Measurements from ENCODE around the gene PRKG1. TPM values are rescaled to one million over a fixed set of nuclear protein-coding genes. Genes with fewer than 3 reads are reported as not detected.

PRKG1 gene
- total RNA-seq, 1 experiment from 2014 or later, result 7.4 TPM

DNA sequence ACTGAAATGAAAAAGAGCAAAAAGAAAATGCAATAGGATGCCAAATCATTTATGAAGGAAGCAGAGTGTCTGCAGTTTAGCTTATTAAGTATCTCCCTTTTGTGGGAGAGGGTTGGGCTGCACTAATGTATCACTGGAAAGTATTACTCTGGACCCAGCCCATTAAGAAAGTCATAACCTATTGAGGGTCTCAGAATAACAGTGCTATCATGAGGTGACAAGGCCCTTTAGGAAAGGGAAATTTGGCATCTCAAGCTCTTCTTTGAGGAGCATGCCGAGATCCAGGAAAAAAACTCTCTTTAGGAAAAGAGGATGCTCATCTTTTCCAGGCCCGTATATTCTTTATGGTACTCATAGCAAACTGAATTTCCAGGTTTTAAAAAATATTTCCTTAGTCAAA lies 114.6 kb downstream of the PRKG1 start:
- no peak for ATAC-seq
- Histone ChIP-seq H3K4me3 (ENCODE audit: low read length) (no peak overlapping the region), H3K9me3 (ENCODE audit: low read length) (no peaks in the 10 kb centered on the region), H4K20me1 (ENCODE audit: low read length) (no peaks in the 10 kb centered on the region), H3K9ac (ENCODE audit: low read length) (no peak overlapping the region), H3K4me1 (ENCODE audit: insufficient read depth, low read length) (no peaks in the 10 kb centered on the region), H3K4me2 (ENCODE audit: low read length) (no peak overlapping the region), H2AFZ (ENCODE audit: low read length) (no peak overlapping the region), H3K79me2 (ENCODE audit: low read length) (no peaks in the 10 kb centered on the region), H3K36me3 (ENCODE audit: low read depth, low read length) (no peaks in the 10 kb centered on the region), H3F3A (ENCODE audit: low read length, unreplicated experiment) (no peaks in the 10 kb centered on the region), H3K27me3 (ENCODE audit: low read length) (no peaks in the 10 kb centered on the region), H3K9me2 (replicated peaks; ENCODE audit: low read length) (no peaks in the 10 kb centered on the region), H3K27ac (ENCODE audit: low read length) (no peak overlapping the region)
- BruUV-seq (replicated peaks), result no TSS peak
- intact Hi-C loops (cut with micrococcal nuclease), result no loop called here
- TF ChIP-seq, protein P1, sequence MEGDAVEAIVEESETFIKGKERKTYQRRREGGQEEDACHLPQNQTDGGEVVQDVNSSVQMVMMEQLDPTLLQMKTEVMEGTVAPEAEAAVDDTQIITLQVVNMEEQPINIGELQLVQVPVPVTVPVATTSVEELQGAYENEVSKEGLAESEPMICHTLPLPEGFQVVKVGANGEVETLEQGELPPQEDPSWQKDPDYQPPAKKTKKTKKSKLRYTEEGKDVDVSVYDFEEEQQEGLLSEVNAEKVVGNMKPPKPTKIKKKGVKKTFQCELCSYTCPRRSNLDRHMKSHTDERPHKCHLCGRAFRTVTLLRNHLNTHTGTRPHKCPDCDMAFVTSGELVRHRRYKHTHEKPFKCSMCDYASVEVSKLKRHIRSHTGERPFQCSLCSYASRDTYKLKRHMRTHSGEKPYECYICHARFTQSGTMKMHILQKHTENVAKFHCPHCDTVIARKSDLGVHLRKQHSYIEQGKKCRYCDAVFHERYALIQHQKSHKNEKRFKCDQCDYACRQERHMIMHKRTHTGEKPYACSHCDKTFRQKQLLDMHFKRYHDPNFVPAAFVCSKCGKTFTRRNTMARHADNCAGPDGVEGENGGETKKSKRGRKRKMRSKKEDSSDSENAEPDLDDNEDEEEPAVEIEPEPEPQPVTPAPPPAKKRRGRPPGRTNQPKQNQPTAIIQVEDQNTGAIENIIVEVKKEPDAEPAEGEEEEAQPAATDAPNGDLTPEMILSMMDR (conservative IDR thresholded peaks at IDR 0.05; ENCODE audit: low read depth, low read length), result no peak
- TF ChIP-seq EZH2phosphoT487 (IDR thresholded peaks at IDR 0.05; ENCODE audit: borderline replicate concordance, low read length) (no peak), EZH2 (IDR thresholded peaks at IDR 0.05; ENCODE audit: low read length, unreplicated experiment) (no peak)
- DNase-seq, result no peak
- POLR2A ChIA-PET (ENCODE audit: unreplicated experiment), result interaction anchor here (0.7 kb wide), 1 partner anchor 398 kb away, joined by 3 read pairs; no protein-coding TSS in a partner anchor
- CTCF ChIA-PET, result no interaction called here

DNA sequence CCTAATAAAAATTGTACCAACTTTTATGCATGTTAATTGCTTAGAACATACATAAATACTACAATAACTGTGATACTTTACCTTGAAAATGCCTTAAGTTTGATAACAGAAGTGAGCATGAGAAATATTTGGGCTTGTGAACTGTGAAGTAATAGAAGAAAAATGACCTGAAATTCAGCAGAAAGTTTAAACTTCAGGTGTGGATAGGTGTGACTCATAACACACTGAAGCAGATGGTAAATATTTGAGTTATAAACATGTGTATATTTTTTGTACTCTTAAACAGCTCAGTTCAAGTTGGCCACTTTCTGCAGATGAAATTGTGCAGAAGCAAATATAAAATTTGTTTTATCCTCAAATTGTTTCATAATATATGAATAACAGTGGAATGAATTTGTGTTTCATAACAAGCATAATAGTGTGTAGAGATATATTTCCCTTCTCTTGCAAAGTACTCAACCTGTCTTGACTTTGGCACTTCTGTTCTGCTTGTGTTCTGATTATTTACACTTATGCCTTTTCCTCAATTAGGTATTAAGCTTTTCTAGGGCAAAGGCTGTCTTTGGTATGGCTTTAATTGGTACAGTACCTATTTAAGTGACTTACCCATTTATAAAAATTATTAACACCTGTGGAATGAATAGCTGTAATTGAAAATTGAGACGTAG lies 122.4 kb downstream of the PRKG1 start:
- no TSS peak for BruUV-seq (replicated peaks)
- DNase-seq, result peak; percentile 81
- Histone ChIP-seq H3K4me3 (ENCODE audit: low read length) (no peak overlapping the region), H2AFZ (ENCODE audit: low read length) (no peak overlapping the region), H3K79me2 (ENCODE audit: low read length) (no peaks in the 10 kb centered on the region), H3F3A (ENCODE audit: low read length, unreplicated experiment) (no peaks in the 10 kb centered on the region), H3K27me3 (ENCODE audit: low read length) (no peaks in the 10 kb centered on the region), H3K27ac (ENCODE audit: low read length) (no peak overlapping the region), H3K4me2 (ENCODE audit: low read length) (peak overlapping the region; percentile 36), H3K4me1 (ENCODE audit: insufficient read depth, low read length) (peaks cover 21% of the 10 kb centered on the region), H3K9ac (ENCODE audit: low read length) (no peak overlapping the region), H4K20me1 (ENCODE audit: low read length) (no peaks in the 10 kb centered on the region), H3K9me3 (ENCODE audit: low read length) (no peaks in the 10 kb centered on the region), H3K9me2 (replicated peaks; ENCODE audit: low read length) (no peaks in the 10 kb centered on the region), H3K36me3 (ENCODE audit: low read depth, low read length) (no peaks in the 10 kb centered on the region)
- peak; percentile 92 for ATAC-seq
- ChIA-PET CTCF (interaction anchor here (0.6 to 1.1 kb wide), 3 partner anchors 65 to 124 kb away, joined by 3 to 4 read pairs (median 3); no protein-coding TSS in a partner anchor), POLR2A (ENCODE audit: unreplicated experiment) (interaction anchor here (0.6 to 1.0 kb wide), 2 partner anchors 36 to 122 kb away, joined by 3 to 4 read pairs; partner anchors contain the start of gene PRKG1)
- intact Hi-C loops (cut with micrococcal nuclease), result loop anchor here (1.0 kb wide), 2 partner anchors 19 to 122 kb away; partner anchors contain the start of gene PRKG1
- TF ChIP-seq EZH2 (IDR thresholded peaks at IDR 0.05; ENCODE audit: low read length, unreplicated experiment), result no peak
- TF ChIP-seq, protein P1 (conservative IDR thresholded peaks at IDR 0.05; ENCODE audit: low read depth, low read length), result no peak
- TF ChIP-seq EZH2phosphoT487 (IDR thresholded peaks at IDR 0.05; ENCODE audit: borderline replicate concordance, low read length), result no peak

DNA sequence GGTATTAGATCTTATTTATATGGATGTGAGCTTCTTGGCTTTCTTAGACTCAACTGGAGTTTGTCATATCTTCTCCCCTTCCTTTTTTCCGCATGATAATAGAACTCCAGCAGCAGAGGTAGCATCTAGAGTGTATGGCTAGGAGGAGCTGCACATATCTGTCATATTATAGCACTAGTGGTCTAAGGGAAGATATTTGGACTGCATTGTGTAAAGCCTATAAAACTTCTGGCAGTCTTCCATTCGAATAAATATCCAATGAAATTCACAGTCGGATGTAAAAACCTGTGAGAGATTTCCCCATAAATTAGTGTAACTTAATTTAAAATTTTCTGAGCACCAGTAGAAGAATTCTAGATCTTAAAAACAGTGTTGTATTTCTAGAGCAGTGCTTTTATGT lies 123.9 kb downstream of the PRKG1 start:
- ChIA-PET POLR2A (ENCODE audit: unreplicated experiment) (no interaction called here), CTCF (no interaction called here)
- TF ChIP-seq EZH2 (IDR thresholded peaks at IDR 0.05; ENCODE audit: low read length, unreplicated experiment), result no peak
- no peak for TF ChIP-seq EZH2phosphoT487 (IDR thresholded peaks at IDR 0.05; ENCODE audit: borderline replicate concordance, low read length)
- TF ChIP-seq, protein P1 (conservative IDR thresholded peaks at IDR 0.05; ENCODE audit: low read depth, low read length), result no peak
- H3K27me3 ChIP-seq (ENCODE audit: low read length), result no peaks in the 10 kb centered on the region
- no peaks in the 10 kb centered on the region for H3K9me3 ChIP-seq (ENCODE audit: low read length)
- H3K4me2 ChIP-seq (ENCODE audit: low read length), result no peak overlapping the region
- DNase-seq, result peak; percentile 57
- H3K9ac ChIP-seq (ENCODE audit: low read length), result no peak overlapping the region
- no peak overlapping the region for H3K27ac ChIP-seq (ENCODE audit: low read length)
- ATAC-seq, result peak; percentile 66
- H3F3A ChIP-seq (ENCODE audit: low read length, unreplicated experiment), result no peaks in the 10 kb centered on the region
- H4K20me1 ChIP-seq (ENCODE audit: low read length), result no peaks in the 10 kb centered on the region
- no peak overlapping the region for H2AFZ ChIP-seq (ENCODE audit: low read length)
- intact Hi-C loops (cut with micrococcal nuclease), result no loop called here
- no peak overlapping the region for H3K4me3 ChIP-seq (ENCODE audit: low read length)
- BruUV-seq (replicated peaks), result no TSS peak
- no peaks in the 10 kb centered on the region for H3K9me2 ChIP-seq (replicated peaks; ENCODE audit: low read length)
- no peaks in the 10 kb centered on the region for H3K79me2 ChIP-seq (ENCODE audit: low read length)
- no peaks in the 10 kb centered on the region for H3K36me3 ChIP-seq (ENCODE audit: low read depth, low read length)
- peaks cover 21% of the 10 kb centered on the region for H3K4me1 ChIP-seq (ENCODE audit: insufficient read depth, low read length)
